GM23248 (cell line): Measurements from ENCODE around the gene IQCM.

ENCODE experiments used
- EZH2 ChIP-seq: fragments of 200-600 bp; sonication (generic); IDR thresholded peaks from 2 replicates; pipeline ENCODE4 v1.6.1; 2018; ENCODE audit warnings: antibody characterized with exemption, mild to moderate bottlenecking; ENCODE audit not compliant: insufficient read depth, poor library complexity, severe bottlenecking
- EZH2phosphoT487 ChIP-seq: fragments of 200-600 bp; sonication (generic); IDR thresholded peaks from 2 replicates; pipeline ENCODE4 v1.6.1; 2018; ENCODE audit warnings: antibody characterized with exemption, moderate library complexity, mild to moderate bottlenecking, low read depth; ENCODE audit not compliant: insufficient read depth

DNA sequence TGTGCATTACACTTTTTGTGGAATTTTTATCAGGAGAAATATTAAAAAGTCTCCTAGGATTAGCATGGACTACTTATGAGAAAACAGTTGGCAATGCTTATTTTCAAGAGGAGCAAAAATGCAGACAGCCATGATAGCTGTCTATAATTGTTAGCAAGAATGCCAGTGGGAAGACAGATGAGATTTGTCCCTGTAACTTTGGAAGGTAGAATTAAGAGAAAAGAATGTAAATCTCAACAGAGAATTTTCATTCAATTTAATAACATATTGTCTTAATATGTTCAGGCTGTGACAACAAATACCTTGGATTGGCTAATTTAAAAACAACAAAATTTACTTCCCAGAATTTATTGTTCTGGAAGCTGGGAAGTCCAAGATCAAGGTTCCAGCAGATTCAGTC is 349.2 kb downstream of the IQCM start:
- TF ChIP-seq EZH2, result no peak
- no peak for TF ChIP-seq EZH2phosphoT487
